Caco-2 (cell line): ENCODE measurements around the gene A1CF. TPM values are rescaled to one million over a fixed set of nuclear protein-coding genes. Genes with fewer than 3 reads are reported as not detected.

ENCODE experiments used
- BruUV-seq: library from RNA; stranded (reverse); fragments of 400-500 nt; replicated peaks from 2 replicates; lab custom pipeline; 2021; lab: Mats Ljungman, UMichigan
- CTCF ChIA-PET: fragments of 300-600 bp; sonication (Branson Sonifier 250); formaldehyde crosslinking; loops from one replicate; lab custom pipeline; 2022; ENCODE audit warnings: antibody characterized with exemption; lab: Charles Lee
- POLR2A ChIA-PET: fragments of 300-600 bp; sonication (Branson Sonifier 250); formaldehyde crosslinking; loops from one replicate; lab custom pipeline; 2022; ENCODE audit warnings: antibody characterized with exemption; lab: Charles Lee
- DNase-seq, 2 experiments: peaks; one replicate each; pipeline versions ENCODE4 v3.0.0 to v3.0.0-alpha.2; 2020 to 2022
- H3K27me3 ChIP-seq: replicated peaks from 2 replicates; pipeline ENCODE4 v1.6.0; 2011; ENCODE audit warnings: low read length; ENCODE audit not compliant: control insufficient read depth, insufficient read depth
- H3K36me3 ChIP-seq: 2 replicates; pipeline ENCODE4 v1.5.1; 2011; ENCODE audit warnings: low read length; ENCODE audit not compliant: control insufficient read depth, insufficient read depth
- H3K4me1 ChIP-seq: fragments of 250-450 bp; sonication (Bioruptor Pico); 2 replicates; pipeline ENCODE4 v1.5.1; 2020; ENCODE audit warnings: mild to moderate bottlenecking
- H3K4me3 ChIP-seq: 2 replicates; pipeline ENCODE4 v1.5.1; 2011; ENCODE audit warnings: low read depth, mild to moderate bottlenecking, control low read depth, low read length
- H3K9me3 ChIP-seq: fragments of 250-450 bp; sonication (Bioruptor Pico); 2 replicates; pipeline ENCODE4 v1.5.1; 2020; ENCODE audit warnings: mild to moderate bottlenecking, moderate library complexity
- H3K27ac Mint-ChIP-seq: one replicate; pipeline ENCODE4 v1.8.0; 2022; ENCODE audit warnings: mixed read lengths; ENCODE audit not compliant: unreplicated experiment
- H3K27me3 Mint-ChIP-seq: one replicate; pipeline ENCODE4 v1.8.0; 2022; ENCODE audit warnings: mixed read lengths; ENCODE audit not compliant: insufficient read depth, unreplicated experiment
- H3K36me3 Mint-ChIP-seq: one replicate; pipeline ENCODE4 v1.8.0; 2022; ENCODE audit warnings: mild to moderate bottlenecking, mixed read lengths; ENCODE audit not compliant: insufficient read depth, unreplicated experiment
- H3K4me1 Mint-ChIP-seq: one replicate; pipeline ENCODE4 v1.8.0; 2022; ENCODE audit warnings: low read depth, mixed read lengths; ENCODE audit not compliant: unreplicated experiment
- H3K4me3 Mint-ChIP-seq: one replicate; pipeline ENCODE4 v1.8.0; 2022; ENCODE audit warnings: mild to moderate bottlenecking, moderate library complexity, mixed read lengths; ENCODE audit not compliant: unreplicated experiment
- H3K9me3 Mint-ChIP-seq: one replicate; pipeline ENCODE4 v1.8.0; 2022; ENCODE audit warnings: mixed read lengths; ENCODE audit not compliant: unreplicated experiment
- intact Hi-C: fragments of 100-400 bp; cut with micrococcal nuclease; formaldehyde crosslinking; loops from one replicate; pipeline ENCODE4 v1.10.0; 2022; ENCODE audit not compliant: unreplicated experiment
- total RNA-seq: library from RNA; stranded (reverse); gene quantifications from 2 replicates; pipeline ENCODE4 v1.2.3, GENCODE V29; 2022
- TF ChIP-seq, protein P1 (sequence below), 2 experiments: fragments of 200-600 bp in 1 of 2; IDR thresholded peaks; 1 replicate in 1 of 2; 2 replicates in 1 of 2; pipeline versions ENCODE4 v1.5.1 to v1.8.0; 2011 to 2022; ENCODE audit warnings: antibody characterized with exemption in 1 of 2, control low read depth in 1 of 2, inconsistent platforms in 1 of 2, low read depth in 1 of 2, low read length in 1 of 2, mild to moderate bottlenecking in 1 of 2, moderate library complexity in 1 of 2; ENCODE audit not compliant: insufficient read depth in 1 of 2, severe bottlenecking in 1 of 2, unreplicated experiment in 1 of 2

The A1CF gene
- total RNA-seq, 1 experiment from 2014 or later: 29.9 TPM

DNA sequence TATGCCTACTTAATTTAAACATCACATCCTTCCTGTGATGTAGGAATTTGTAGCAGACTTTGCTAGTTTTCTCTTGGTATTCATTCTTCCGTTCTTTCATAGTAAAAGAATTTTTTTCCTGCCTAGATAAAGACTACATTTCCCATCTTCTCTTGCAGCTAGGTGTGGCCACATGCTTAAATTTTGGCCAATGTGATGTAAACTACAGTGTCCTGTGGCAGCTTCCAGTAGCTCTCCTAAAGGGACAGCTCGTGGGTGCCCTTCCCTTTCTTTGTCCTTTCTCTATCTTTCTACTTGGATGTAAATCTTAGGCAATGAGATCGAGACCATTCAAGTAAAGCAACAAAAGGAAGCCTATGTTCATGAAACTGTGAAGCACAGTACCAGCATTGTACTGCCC is 87.1 kb downstream of the A1CF start:
- Histone ChIP-seq H3K36me3 (no peaks in the 10 kb centered on the region), H3K4me3 (no peak overlapping the region), H3K9me3 (no peaks in the 10 kb centered on the region), H3K27me3 (no peaks in the 10 kb centered on the region), H3K4me1 (no peaks in the 10 kb centered on the region)
- TF ChIP-seq, protein P1, sequence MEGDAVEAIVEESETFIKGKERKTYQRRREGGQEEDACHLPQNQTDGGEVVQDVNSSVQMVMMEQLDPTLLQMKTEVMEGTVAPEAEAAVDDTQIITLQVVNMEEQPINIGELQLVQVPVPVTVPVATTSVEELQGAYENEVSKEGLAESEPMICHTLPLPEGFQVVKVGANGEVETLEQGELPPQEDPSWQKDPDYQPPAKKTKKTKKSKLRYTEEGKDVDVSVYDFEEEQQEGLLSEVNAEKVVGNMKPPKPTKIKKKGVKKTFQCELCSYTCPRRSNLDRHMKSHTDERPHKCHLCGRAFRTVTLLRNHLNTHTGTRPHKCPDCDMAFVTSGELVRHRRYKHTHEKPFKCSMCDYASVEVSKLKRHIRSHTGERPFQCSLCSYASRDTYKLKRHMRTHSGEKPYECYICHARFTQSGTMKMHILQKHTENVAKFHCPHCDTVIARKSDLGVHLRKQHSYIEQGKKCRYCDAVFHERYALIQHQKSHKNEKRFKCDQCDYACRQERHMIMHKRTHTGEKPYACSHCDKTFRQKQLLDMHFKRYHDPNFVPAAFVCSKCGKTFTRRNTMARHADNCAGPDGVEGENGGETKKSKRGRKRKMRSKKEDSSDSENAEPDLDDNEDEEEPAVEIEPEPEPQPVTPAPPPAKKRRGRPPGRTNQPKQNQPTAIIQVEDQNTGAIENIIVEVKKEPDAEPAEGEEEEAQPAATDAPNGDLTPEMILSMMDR (IDR thresholded peaks at IDR 0.05; ENCODE audit: insufficient read depth in 1 of 2, low read depth in 1 of 2, low read length in 1 of 2, severe bottlenecking in 1 of 2, unreplicated experiment in 1 of 2): no peak
- no peak overlapping the region for H3K4me3 Mint-ChIP-seq
- ChIA-PET CTCF (no interaction called here), POLR2A (no interaction called here)
- DNase-seq: no peak
- intact Hi-C loops: no loop called here
- H3K36me3 Mint-ChIP-seq: no peaks in the 10 kb centered on the region
- no peaks in the 10 kb centered on the region for H3K27me3 Mint-ChIP-seq
- H3K4me1 Mint-ChIP-seq: no peaks in the 10 kb centered on the region
- no TSS peak for BruUV-seq
- no peak overlapping the region for H3K27ac Mint-ChIP-seq
- H3K9me3 Mint-ChIP-seq: peaks cover 11% of the 10 kb centered on the region

DNA sequence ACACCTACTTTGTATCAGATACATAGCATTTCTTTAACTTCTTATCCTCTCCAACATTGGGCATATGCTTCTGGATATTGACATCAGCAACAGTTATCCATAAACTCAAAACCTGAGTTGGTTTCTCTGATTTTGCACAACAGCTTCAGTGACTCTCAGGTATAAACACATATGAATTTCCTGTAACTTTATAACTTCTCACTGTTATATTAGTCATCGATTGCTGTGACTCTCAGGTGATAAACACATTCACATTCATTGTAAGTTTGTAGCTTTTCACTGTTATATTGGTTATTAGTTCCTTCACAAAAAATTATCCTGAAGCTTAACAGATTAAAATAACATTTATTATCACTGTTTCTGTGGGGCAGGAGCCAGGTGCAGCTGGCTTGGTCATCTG is 88.7 kb downstream of the A1CF start:
- Mint-ChIP-seq H3K9me3 (peaks cover 11% of the 10 kb centered on the region), H3K27ac (no peak overlapping the region), H3K36me3 (no peaks in the 10 kb centered on the region), H3K4me1 (no peaks in the 10 kb centered on the region), H3K27me3 (no peaks in the 10 kb centered on the region), H3K4me3 (no peak overlapping the region)
- BruUV-seq: no TSS peak
- intact Hi-C loops: no loop called here
- ChIA-PET CTCF (no interaction called here), POLR2A (no interaction called here)
- Histone ChIP-seq H3K4me1 (no peaks in the 10 kb centered on the region), H3K27me3 (no peaks in the 10 kb centered on the region), H3K9me3 (no peaks in the 10 kb centered on the region), H3K4me3 (no peak overlapping the region), H3K36me3 (no peaks in the 10 kb centered on the region)
- TF ChIP-seq, protein P1 (IDR thresholded peaks at IDR 0.05; ENCODE audit: insufficient read depth in 1 of 2, low read depth in 1 of 2, low read length in 1 of 2, severe bottlenecking in 1 of 2, unreplicated experiment in 1 of 2): no peak
- DNase-seq: no peak

DNA sequence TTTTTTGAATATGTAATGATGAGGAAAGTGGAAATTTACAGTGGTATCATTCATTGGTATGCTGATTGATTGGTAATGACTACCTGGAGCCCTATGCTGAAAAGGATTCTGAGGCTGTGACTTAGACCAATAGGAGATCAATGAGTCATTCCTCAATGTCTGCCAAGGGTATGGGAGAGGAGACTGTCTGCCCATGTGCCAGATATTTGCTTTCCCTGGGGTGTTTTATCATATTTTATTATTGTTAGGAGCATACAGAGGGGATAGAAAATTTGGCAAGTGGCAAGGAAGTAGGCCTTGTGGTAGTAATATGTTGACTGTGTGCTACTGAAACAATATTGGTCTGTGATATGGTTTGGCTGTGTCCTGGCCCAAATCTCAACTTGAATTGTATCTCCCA is 90.9 kb downstream of the A1CF start:
- H3K9me3 Mint-ChIP-seq: peaks cover 11% of the 10 kb centered on the region
- TF ChIP-seq, protein P1 (IDR thresholded peaks at IDR 0.05; ENCODE audit: insufficient read depth in 1 of 2, low read depth in 1 of 2, low read length in 1 of 2, severe bottlenecking in 1 of 2, unreplicated experiment in 1 of 2): no peak
- BruUV-seq: no TSS peak

More for the DNA sequence above, 90.9 kb downstream of the A1CF start:
- Histone ChIP-seq H3K36me3 (no peaks in the 10 kb centered on the region), H3K4me1 (no peaks in the 10 kb centered on the region; the same call in 1 of the 2 replicates), H3K27me3 (no peaks in the 10 kb centered on the region), H3K9me3 (no peaks in the 10 kb centered on the region), H3K4me3 (no peak overlapping the region)
- Mint-ChIP-seq H3K4me1 (no peaks in the 10 kb centered on the region), H3K27me3 (no peaks in the 10 kb centered on the region), H3K4me3 (no peak overlapping the region), H3K27ac (no peak overlapping the region), H3K36me3 (no peaks in the 10 kb centered on the region)
- ChIA-PET CTCF (no interaction called here), POLR2A (no interaction called here)
- intact Hi-C loops: no loop called here
- no peak for DNase-seq
